Activated T-helper 1 cell treated with anti-CD3 and anti-CD28 coated beads, Interleukin-12 subunit alpha, Interleukin-12 subunit beta, Interleukin-2, Interleukin-4 antibody, amounts not matched to agents 30 ng/mL and 10 ng/mL and 1 ng/mL, durations not matched to agents 14 hours and 24 hours and 36 hours (primary cell): ENCODE data around the gene ANGPT4. TPM values are rescaled to one million over a fixed set of nuclear protein-coding genes. Genes with fewer than 3 reads are reported as not detected.
"Not testable (repeated sequence)": the region's sequence is repeated elsewhere in the genome, so short reads cannot be mapped to it uniquely, and the experiment has no call there.

Experiments
- DNase-seq: peaks from one replicate; pipeline ENCODE4 v3.0.0; 2021; ENCODE audit warnings: low spot score
- H3K27ac Mint-ChIP-seq: one replicate; pipeline ENCODE4 v1.8.0; 2021; ENCODE audit warnings: mild to moderate bottlenecking, mixed read lengths
- H3K27me3 Mint-ChIP-seq: one replicate; pipeline ENCODE4 v1.8.0; 2022; ENCODE audit warnings: mild to moderate bottlenecking, moderate library complexity, mixed read lengths; ENCODE audit not compliant: insufficient read depth
- H3K36me3 Mint-ChIP-seq: one replicate; pipeline ENCODE4 v1.8.0; 2021; ENCODE audit warnings: low read depth, mixed read lengths
- H3K4me1 Mint-ChIP-seq: one replicate; pipeline ENCODE4 v1.8.0; 2021; ENCODE audit warnings: low read depth, mixed read lengths
- H3K4me3 Mint-ChIP-seq: one replicate; pipeline ENCODE4 v1.8.0; 2021; ENCODE audit warnings: mild to moderate bottlenecking, moderate library complexity, mixed read lengths
- H3K9me3 Mint-ChIP-seq: one replicate; pipeline ENCODE4 v1.8.0; 2021; ENCODE audit warnings: mixed read lengths
- intact Hi-C: fragments of 100-400 bp; cut with micrococcal nuclease; formaldehyde crosslinking; loops from one replicate; pipeline ENCODE4 v1.15.1; 2024
- total RNA-seq: library from RNA; stranded (reverse); gene quantifications from 2 replicates; pipeline ENCODE4 v1.2.3, GENCODE V29; 2022

Gene ANGPT4
- total RNA-seq, 1 donor from 2014 or later = not detected

- intact Hi-C loops = no loop called here
- peak overlapping the region; percentile 35 for H3K27ac Mint-ChIP-seq
- no peak for DNase-seq
- H3K27me3 Mint-ChIP-seq = no peaks in the 10 kb centered on the region
- no peak overlapping the region for H3K4me3 Mint-ChIP-seq
- peaks cover 89% of the 10 kb centered on the region for H3K4me1 Mint-ChIP-seq
- H3K36me3 Mint-ChIP-seq = peaks cover 32% of the 10 kb centered on the region
- H3K9me3 Mint-ChIP-seq = peaks cover 10% of the 10 kb centered on the region
Measured at GRCh38 chr20:855466-856360, 60.4 kb downstream of the ANGPT4 start.

- Mint-ChIP-seq H3K27ac (peak overlapping the region; percentile 15), H3K27me3 (no peaks in the 10 kb centered on the region), H3K4me1 (peaks cover 89% of the 10 kb centered on the region), H3K4me3 (no peak overlapping the region), H3K36me3 (peaks cover 31% of the 10 kb centered on the region), H3K9me3 (peaks cover 14% of the 10 kb centered on the region)
- DNase-seq = no peak
- intact Hi-C loops = no loop called here
Measured at GRCh38 chr20:854601-855000, 61.5 kb downstream of the ANGPT4 start.

- peaks cover 33% of the 10 kb centered on the region for H3K36me3 Mint-ChIP-seq
- peak overlapping the region; percentile 71 for H3K27ac Mint-ChIP-seq
- H3K4me1 Mint-ChIP-seq = peaks cover 79% of the 10 kb centered on the region
- DNase-seq = no peak
- intact Hi-C loops = no loop called here
- H3K4me3 Mint-ChIP-seq = no peak overlapping the region
- peaks cover 14% of the 10 kb centered on the region for H3K9me3 Mint-ChIP-seq
- no peaks in the 10 kb centered on the region for H3K27me3 Mint-ChIP-seq
Measured at GRCh38 chr20:853406-853996, 62.6 kb downstream of the ANGPT4 start.

- H3K9me3 Mint-ChIP-seq = peaks cover 14% of the 10 kb centered on the region
- peaks cover 36% of the 10 kb centered on the region for H3K36me3 Mint-ChIP-seq
- intact Hi-C loops = loop anchor here (5.0 kb wide), 1 partner anchor 34 kb away; no protein-coding TSS in a partner anchor
- H3K4me1 Mint-ChIP-seq = peaks cover 69% of the 10 kb centered on the region
- not testable (repeated sequence) for DNase-seq, H3K27ac Mint-ChIP-seq, H3K27me3 Mint-ChIP-seq, H3K4me3 Mint-ChIP-seq
Measured at GRCh38 chr20:848731-849130, 67.4 kb downstream of the ANGPT4 start.

GRCh38 chr20:848193-848592 lies 67.9 kb downstream of the ANGPT4 start:
- no peak for DNase-seq
- H3K4me1 Mint-ChIP-seq = peaks cover 63% of the 10 kb centered on the region
- H3K9me3 Mint-ChIP-seq = peaks cover 13% of the 10 kb centered on the region
- peaks cover 34% of the 10 kb centered on the region for H3K36me3 Mint-ChIP-seq
- no peaks in the 10 kb centered on the region for H3K27me3 Mint-ChIP-seq
- intact Hi-C loops = loop anchor here (5.0 kb wide), 1 partner anchor 34 kb away; no protein-coding TSS in a partner anchor
- H3K27ac Mint-ChIP-seq = no peak overlapping the region
- no peak overlapping the region for H3K4me3 Mint-ChIP-seq

GRCh38 chr20:846894-847278 lies 69.2 kb downstream of the ANGPT4 start:
- H3K27ac Mint-ChIP-seq = peak overlapping the region; percentile 84
- DNase-seq = peak; percentile 42
- H3K4me3 Mint-ChIP-seq = peak overlapping the region; percentile 86
- H3K36me3 Mint-ChIP-seq = peaks cover 25% of the 10 kb centered on the region
- intact Hi-C loops = loop anchor here (5.0 kb wide), 1 partner anchor 35 kb away; no protein-coding TSS in a partner anchor
- peaks cover 60% of the 10 kb centered on the region for H3K4me1 Mint-ChIP-seq
- no peaks in the 10 kb centered on the region for H3K27me3 Mint-ChIP-seq
- H3K9me3 Mint-ChIP-seq = peaks cover 11% of the 10 kb centered on the region

GRCh38 chr20:845941-846893 lies 69.9 kb downstream of the ANGPT4 start:
- peak overlapping the region; percentile 86 for H3K4me3 Mint-ChIP-seq
- peak overlapping the region; percentile 84 for H3K27ac Mint-ChIP-seq
- peaks cover 53% of the 10 kb centered on the region for H3K4me1 Mint-ChIP-seq
- peaks cover 9% of the 10 kb centered on the region for H3K9me3 Mint-ChIP-seq
- H3K36me3 Mint-ChIP-seq = peaks cover 20% of the 10 kb centered on the region
- intact Hi-C loops = loop anchor here (2.0 to 5.0 kb wide), 2 partner anchors 13 to 36 kb away; no protein-coding TSS in a partner anchor
- H3K27me3 Mint-ChIP-seq = no peaks in the 10 kb centered on the region
- no peak for DNase-seq

DNA sequence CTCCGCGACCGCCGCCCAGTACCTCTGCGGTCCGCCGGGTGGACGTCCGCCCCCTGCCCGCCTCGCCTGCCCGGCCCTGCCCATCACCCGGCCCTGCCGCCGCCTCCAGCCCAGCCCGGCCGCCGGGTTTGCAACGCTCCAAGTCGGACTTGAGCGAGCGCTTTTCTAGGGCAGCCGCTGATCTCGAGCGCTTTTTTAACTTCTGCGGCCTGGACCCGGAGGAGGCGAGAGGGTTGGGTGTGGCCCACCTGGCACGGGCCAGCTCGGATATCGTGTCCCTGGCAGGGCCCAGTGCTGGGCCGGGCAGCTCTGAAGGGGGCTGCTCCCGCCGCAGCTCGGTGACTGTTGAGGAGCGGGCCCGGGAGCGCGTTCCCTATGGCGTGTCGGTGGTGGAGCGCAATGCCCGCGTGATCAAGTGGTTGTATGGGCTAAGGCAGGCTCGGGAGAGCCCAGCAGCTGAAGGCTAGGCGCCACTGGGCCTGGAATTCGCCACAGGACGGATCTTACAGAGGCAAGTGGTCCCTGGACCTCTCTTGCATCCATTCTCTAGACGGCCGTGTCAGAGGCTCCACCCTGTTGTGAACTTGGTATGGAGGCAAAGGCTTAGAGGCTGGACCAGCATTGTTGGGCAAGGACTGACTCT lies 70.8 kb downstream of the ANGPT4 start:
- intact Hi-C loops = loop anchor here (2.0 to 5.0 kb wide), 2 partner anchors 13 to 37 kb away; no protein-coding TSS in a partner anchor
- H3K27me3 Mint-ChIP-seq = no peaks in the 10 kb centered on the region

DNA sequence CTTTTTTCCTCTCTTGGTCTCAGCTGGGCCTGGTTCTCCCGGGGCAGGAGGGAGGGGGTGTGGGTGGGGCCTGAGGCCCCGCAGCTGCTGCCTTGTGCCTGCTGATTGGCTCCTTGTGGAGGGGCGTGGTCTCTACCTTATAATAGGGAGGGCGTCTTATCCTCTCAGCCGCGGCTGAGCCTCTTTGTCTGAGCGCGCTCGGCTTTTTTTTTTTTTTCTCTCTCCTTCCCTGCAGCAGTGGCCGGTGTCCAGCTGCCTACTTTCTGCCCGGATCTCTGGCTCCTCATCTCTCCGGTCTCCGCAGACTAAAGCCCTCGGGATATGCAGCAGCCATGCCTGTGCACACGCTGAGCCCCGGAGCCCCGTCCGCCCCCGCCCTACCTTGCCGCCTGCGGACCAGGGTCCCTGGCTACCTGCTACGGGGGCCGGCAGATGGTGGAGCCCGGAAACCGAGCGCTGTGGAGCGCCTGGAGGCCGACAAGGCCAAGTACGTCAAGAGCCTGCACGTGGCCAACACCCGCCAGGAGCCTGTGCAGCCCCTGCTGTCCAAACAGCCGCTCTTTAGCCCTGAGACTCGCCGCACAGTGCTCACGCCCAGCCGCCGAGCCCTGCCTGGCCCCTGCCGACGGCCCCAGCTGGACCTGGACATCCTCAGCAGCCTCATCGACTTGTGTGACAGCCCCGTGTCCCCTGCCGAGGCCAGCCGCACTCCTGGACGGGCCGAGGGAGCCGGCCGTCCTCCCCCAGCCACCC lies 71.5 kb downstream of the ANGPT4 start:
- H3K36me3 Mint-ChIP-seq = peaks cover 14% of the 10 kb centered on the region
- DNase-seq = peak; percentile 78
- intact Hi-C loops = loop anchor here (1.0 to 5.0 kb wide), 5 partner anchors 11 to 1363 kb away; partner anchors contain the start of gene FAM110A
- H3K4me1 Mint-ChIP-seq = peaks cover 48% of the 10 kb centered on the region
- no peaks in the 10 kb centered on the region for H3K27me3 Mint-ChIP-seq
- peak overlapping the region; percentile 70 for H3K27ac Mint-ChIP-seq
- no peaks in the 10 kb centered on the region for H3K9me3 Mint-ChIP-seq
- peak overlapping the region; percentile 86 for H3K4me3 Mint-ChIP-seq

More for the DNA sequence above, 70.8 kb downstream of the ANGPT4 start:
- peaks cover 14% of the 10 kb centered on the region for H3K36me3 Mint-ChIP-seq
- H3K9me3 Mint-ChIP-seq = peaks cover under 1% of the 10 kb centered on the region
- H3K4me3 Mint-ChIP-seq = peak overlapping the region; percentile 86
- H3K4me1 Mint-ChIP-seq = peaks cover 48% of the 10 kb centered on the region
- no peak for DNase-seq
- peak overlapping the region; percentile 84 for H3K27ac Mint-ChIP-seq

DNA sequence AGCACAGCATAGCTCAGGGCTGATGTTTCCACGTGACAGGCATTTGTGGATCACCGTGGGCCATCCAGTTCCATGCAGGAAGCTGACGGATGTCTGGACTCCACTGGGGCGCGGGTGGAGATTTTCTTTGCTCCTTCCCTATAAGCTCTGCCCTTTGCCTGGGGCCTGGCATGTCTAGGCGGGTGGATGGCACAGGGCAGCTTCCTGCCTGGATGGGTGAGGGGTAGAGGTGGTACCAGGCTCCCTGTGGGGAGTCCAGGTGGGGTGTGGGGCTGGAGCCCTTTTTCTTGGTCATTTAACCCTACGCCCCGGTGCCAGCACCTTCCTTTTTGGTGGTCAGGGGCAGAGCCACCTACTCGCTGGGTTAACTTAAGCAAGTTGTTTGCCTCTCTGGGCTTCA lies 72.2 kb downstream of the ANGPT4 start:
- H3K27me3 Mint-ChIP-seq = no peaks in the 10 kb centered on the region
- no peak overlapping the region for H3K4me3 Mint-ChIP-seq
- H3K9me3 Mint-ChIP-seq = no peaks in the 10 kb centered on the region
- H3K27ac Mint-ChIP-seq = no peak overlapping the region
- peaks cover 50% of the 10 kb centered on the region for H3K4me1 Mint-ChIP-seq
- peaks cover 13% of the 10 kb centered on the region for H3K36me3 Mint-ChIP-seq
- intact Hi-C loops = loop anchor here (1.0 to 5.0 kb wide), 4 partner anchors 11 to 1363 kb away; partner anchors contain the start of gene FAM110A
- DNase-seq = no peak

- Mint-ChIP-seq H3K36me3 (peaks cover 16% of the 10 kb centered on the region), H3K9me3 (no peaks in the 10 kb centered on the region), H3K4me3 (peak overlapping the region; percentile 35), H3K27me3 (no peaks in the 10 kb centered on the region), H3K27ac (no peak overlapping the region), H3K4me1 (peaks cover 57% of the 10 kb centered on the region)
- no peak for DNase-seq
- intact Hi-C loops = loop anchor here (5.0 kb wide), 1 partner anchor 1365 kb away; no protein-coding TSS in a partner anchor
Measured at GRCh38 chr20:842547-842940, 73.6 kb downstream of the ANGPT4 start.
